Mononuclear cell (primary cell): ENCODE data around the gene NKX2-1. TPM values are rescaled to one million over a fixed set of nuclear protein-coding genes. Genes with fewer than 3 reads are reported as not detected.

Source experiments
- total RNA-seq: library from RNA; depleted of rRNA; stranded (reverse); fragments of >200 nt; gene quantifications from one replicate; pipeline ENCODE4 v1.2.3, GENCODE V29; 2012

Gene NKX2-1
- total RNA-seq, 1 donor: not detected

Other genes with a start within 250 kb of the NKX2-1 start
- 27.9 TPM for gene MBIP, start 199.6 kb downstream of the NKX2-1 start, total RNA-seq
- gene NKX2-8, start 62.4 kb upstream of the NKX2-1 start, total RNA-seq: not detected
- not detected for gene PAX9, start 141.6 kb upstream of the NKX2-1 start, total RNA-seq